Subcutaneous adipose tissue (tissue), 4 donors: ENCODE data around the gene ISLR. TPM values are rescaled to one million over a fixed set of nuclear protein-coding genes. Genes with fewer than 3 reads are reported as not detected.

Experiments
- CTCF ChIP-seq: fragments of 450-650 bp; IDR thresholded peaks from one replicate; pipeline ENCODE4 v1.5.1; 2016; ENCODE audit warnings: low read depth, mild to moderate bottlenecking, control low read depth, antibody characterized with exemption, moderate library complexity
- total RNA-seq, 4 donors: library from RNA; depleted of rRNA; stranded (reverse); fragments of >200 nt; gene quantifications; one replicate each; pipeline ENCODE4 v1.1.0, GENCODE V29; 2016

Gene ISLR
- total RNA-seq, 4 donors from 2014 or later, result 52.0 to 89.6 (median 63.8) TPM

GRCh38 chr15:74216949-74217348 is 43.4 kb downstream of the ISLR start:
- TF ChIP-seq CTCF, result no peak

- TF ChIP-seq CTCF, result no peak
Observed at GRCh38 chr15:74217907-74218885, 44.7 kb downstream of the ISLR start.

GRCh38 chr15:74220475-74221248 is 47.2 kb downstream of the ISLR start:
- no peak for TF ChIP-seq CTCF

- no peak for TF ChIP-seq CTCF
Observed at GRCh38 chr15:74221399-74222239, 48.1 kb downstream of the ISLR start.

- no peak for TF ChIP-seq CTCF
Observed at GRCh38 chr15:74222240-74223119, 49.0 kb downstream of the ISLR start.

GRCh38 chr15:74225928-74226327 is 52.4 kb downstream of the ISLR start:
- no peak for TF ChIP-seq CTCF
